HepG2 (cell line): Measurements from ENCODE around the gene PRPSAP2. TPM values are rescaled to one million over a fixed set of nuclear protein-coding genes. Genes with fewer than 3 reads are reported as not detected.

Experiments used
- CEBPB ChIP-seq: IDR thresholded peaks from 2 replicates; pipeline ENCODE4 v1.6.1; 2011; ENCODE audit warnings: low read depth, low read length, improper control_type of control experiment, borderline replicate concordance
- EHMT2 ChIP-seq: fragments of 200-600 bp; sonication (generic); IDR thresholded peaks from 2 replicates; pipeline ENCODE4 v1.7.0; 2017; ENCODE audit warnings: antibody characterized with exemption, low read depth, low read length, borderline replicate concordance
- FOXA3 ChIP-seq: IDR thresholded peaks from 2 replicates; pipeline ENCODE4 v1.6.1; 2016; ENCODE audit warnings: missing genetic modification reagents, missing compliant biosample characterization
- HOXA9 ChIP-seq: sonication (generic); formaldehyde crosslinking; IDR thresholded peaks from 2 replicates; pipeline ENCODE4 v1.8.1; 2022; ENCODE audit warnings: missing genetic modification reagents, mild to moderate bottlenecking, moderate library complexity, borderline replicate concordance
- KDM3A ChIP-seq: IDR thresholded peaks from 2 replicates; pipeline ENCODE4 v1.6.1; 2018; ENCODE audit warnings: low read depth, missing compliant biosample characterization
- MAFK ChIP-seq, 2 experiments: IDR thresholded peaks in 1 of 2; conservative IDR thresholded peaks in 1 of 2; 2 replicates each; pipeline ENCODE4 v1.6.1; 2011; ENCODE audit warnings: improper control_type of control experiment in 2 of 2, low read length in 2 of 2
- RXRA ChIP-seq: sonication (generic); formaldehyde crosslinking; IDR thresholded peaks from 2 replicates; pipeline ENCODE4 v1.5.1; 2020; ENCODE audit warnings: missing genetic modification reagents
- SUZ12 ChIP-seq: fragments of 150-350 bp; IDR thresholded peaks from 2 replicates; pipeline ENCODE4 v1.6.1; 2014; ENCODE audit warnings: low read depth, low read length
- SYNCRIP ChIP-seq: fragments of 200-400 bp; formaldehyde crosslinking; IDR thresholded peaks from 2 replicates; pipeline ENCODE4 v1.6.1; 2018; ENCODE audit warnings: mild to moderate bottlenecking, low read depth, low read length; ENCODE audit not compliant: insufficient read depth
- ZNF205 ChIP-seq: IDR thresholded peaks from 2 replicates; pipeline ENCODE4 v1.6.1; 2018; ENCODE audit warnings: missing biosample characterization, missing genetic modification reagents
- ZNF232 ChIP-seq: sonication (generic); formaldehyde crosslinking; IDR thresholded peaks from 2 replicates; pipeline ENCODE4 v1.4.0; 2020; ENCODE audit warnings: missing genetic modification reagents, borderline replicate concordance
- ZNF296 ChIP-seq: sonication (generic); formaldehyde crosslinking; conservative IDR thresholded peaks from 2 replicates; pipeline ENCODE4 v1.5.0; 2020; ENCODE audit warnings: mild to moderate bottlenecking, missing genetic modification reagents
- ZNF3 ChIP-seq: IDR thresholded peaks from 2 replicates; pipeline ENCODE4 v1.7.0; 2017; ENCODE audit warnings: inconsistent platforms
- ZNF329 ChIP-seq: sonication (generic); formaldehyde crosslinking; IDR thresholded peaks from 2 replicates; pipeline ENCODE4 v1.9.0; 2021; ENCODE audit warnings: low read depth, mild to moderate bottlenecking, missing genetic modification reagents
- ZNF407 ChIP-seq: sonication (generic); formaldehyde crosslinking; IDR thresholded peaks from one replicate; pipeline ENCODE4 v1.5.1; 2020; ENCODE audit warnings: mild to moderate bottlenecking, missing genetic modification reagents; ENCODE audit errors: not compliant biosample characterization
- ZNF747 ChIP-seq: sonication (generic); formaldehyde crosslinking; IDR thresholded peaks from 2 replicates; pipeline ENCODE4 v1.8.1; 2023; ENCODE audit warnings: missing genetic modification reagents, mild to moderate bottlenecking, borderline replicate concordance
- ZNF772 ChIP-seq: sonication (generic); formaldehyde crosslinking; IDR thresholded peaks from 2 replicates; pipeline ENCODE4 v1.5.0; 2020; ENCODE audit warnings: mild to moderate bottlenecking, missing genetic modification reagents
- ZNF777 ChIP-seq: sonication (generic); formaldehyde crosslinking; IDR thresholded peaks from 2 replicates; pipeline ENCODE4 v1.4.0; 2020; ENCODE audit warnings: missing genetic modification reagents
- polyA plus RNA-seq, 8 experiments: library from polyadenylated mRNA; depleted of rRNA in 3 of 8; stranded (reverse) in 7 of 8; unstranded in 1 of 8; fragments of >200 nt; fragmentation: Illumina TruSeq in 4 of 8; extraction: Trizol in 4 of 8; gene quantifications; 2 replicates each; pipeline versions ENCODE4 v1.2.1 to v1.2.3, GENCODE V29; 2011 to 2016; ENCODE audit warnings: low read depth in 4 of 8, missing spikeins in 1 of 8, mixed read lengths in 1 of 8; ENCODE audit not compliant: insufficient read depth in 1 of 8
- total RNA-seq, 5 experiments: library from RNA; depleted of rRNA; stranded (reverse); fragments of >200 nt; fragmentation: Illumina TruSeq; extraction: Trizol; gene quantifications; 2 replicates each; pipeline ENCODE4 v1.2.3, GENCODE V29; 2016; ENCODE audit warnings: low read depth in 1 of 5
- TF ChIP-seq, protein P1 (sequence below): sonication (generic); formaldehyde crosslinking; IDR thresholded peaks from 2 replicates; pipeline ENCODE4 v1.5.0; 2020; ENCODE audit warnings: mild to moderate bottlenecking, missing genetic modification reagents, moderate library complexity
- TF ChIP-seq, protein P2 (sequence below): sonication (generic); formaldehyde crosslinking; IDR thresholded peaks from 2 replicates; pipeline ENCODE4 v1.5.1; 2020; ENCODE audit warnings: mild to moderate bottlenecking, missing genetic modification reagents, borderline replicate concordance
- TF ChIP-seq, protein P3 (sequence below): sonication (generic); formaldehyde crosslinking; IDR thresholded peaks from 2 replicates; pipeline ENCODE4 v1.8.1; 2023; ENCODE audit warnings: missing genetic modification reagents, mild to moderate bottlenecking, borderline replicate concordance

PRPSAP2 gene
- total and polyA plus RNA-seq, 2 of the 13 experiments (the other 11 are each of a cell fraction or from before 2014, with no cell fraction given) = 34.0 to 58.9 TPM

- TF ChIP-seq, protein P1, sequence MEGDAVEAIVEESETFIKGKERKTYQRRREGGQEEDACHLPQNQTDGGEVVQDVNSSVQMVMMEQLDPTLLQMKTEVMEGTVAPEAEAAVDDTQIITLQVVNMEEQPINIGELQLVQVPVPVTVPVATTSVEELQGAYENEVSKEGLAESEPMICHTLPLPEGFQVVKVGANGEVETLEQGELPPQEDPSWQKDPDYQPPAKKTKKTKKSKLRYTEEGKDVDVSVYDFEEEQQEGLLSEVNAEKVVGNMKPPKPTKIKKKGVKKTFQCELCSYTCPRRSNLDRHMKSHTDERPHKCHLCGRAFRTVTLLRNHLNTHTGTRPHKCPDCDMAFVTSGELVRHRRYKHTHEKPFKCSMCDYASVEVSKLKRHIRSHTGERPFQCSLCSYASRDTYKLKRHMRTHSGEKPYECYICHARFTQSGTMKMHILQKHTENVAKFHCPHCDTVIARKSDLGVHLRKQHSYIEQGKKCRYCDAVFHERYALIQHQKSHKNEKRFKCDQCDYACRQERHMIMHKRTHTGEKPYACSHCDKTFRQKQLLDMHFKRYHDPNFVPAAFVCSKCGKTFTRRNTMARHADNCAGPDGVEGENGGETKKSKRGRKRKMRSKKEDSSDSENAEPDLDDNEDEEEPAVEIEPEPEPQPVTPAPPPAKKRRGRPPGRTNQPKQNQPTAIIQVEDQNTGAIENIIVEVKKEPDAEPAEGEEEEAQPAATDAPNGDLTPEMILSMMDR (CRISPR knock-in tag) = no peak
- TF ChIP-seq ZNF232 (CRISPR knock-in tag) (no peak), ZNF329 (CRISPR knock-in tag) (no peak), EHMT2 (no peak), ZNF777 (CRISPR knock-in tag) (no peak), ZNF205 (CRISPR knock-in tag) (no peak), MAFK (conservative IDR thresholded peaks at IDR 0.05 in 1 of 2, IDR thresholded peaks at IDR 0.05 in 1 of 2; ENCODE audit: low read length in 2 of 2) (no peak), HOXA9 (CRISPR knock-in tag) (no peak), SUZ12 (no peak), ZNF407 (CRISPR knock-in tag) (no peak), FOXA3 (CRISPR knock-in tag) (peak; percentile 96), CEBPB (peak; percentile 85), ZNF3 (CRISPR knock-in tag) (no peak), ZNF747 (CRISPR knock-in tag) (no peak), KDM3A (CRISPR knock-in tag) (no peak), RXRA (CRISPR knock-in tag) (no peak), ZNF772 (CRISPR knock-in tag) (no peak), ZNF296 (no peak), SYNCRIP (no peak)
- TF ChIP-seq, protein P2, sequence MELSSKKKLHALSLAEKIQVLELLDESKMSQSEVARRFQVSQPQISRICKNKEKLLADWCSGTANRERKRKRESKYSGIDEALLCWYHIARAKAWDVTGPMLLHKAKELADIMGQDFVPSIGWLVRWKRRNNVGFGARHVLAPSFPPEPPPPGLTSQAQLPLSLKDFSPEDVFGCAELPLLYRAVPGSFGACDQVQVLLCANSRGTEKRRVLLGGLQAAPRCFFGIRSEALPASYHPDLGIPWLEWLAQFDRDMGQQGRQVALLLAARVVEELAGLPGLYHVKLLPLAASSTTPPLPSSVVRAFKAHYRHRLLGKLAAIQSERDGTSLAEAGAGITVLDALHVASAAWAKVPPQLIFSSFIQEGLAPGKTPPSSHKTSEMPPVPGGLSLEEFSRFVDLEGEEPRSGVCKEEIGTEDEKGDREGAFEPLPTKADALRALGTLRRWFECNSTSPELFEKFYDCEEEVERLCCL (CRISPR knock-in tag) = no peak
- TF ChIP-seq, protein P3, sequence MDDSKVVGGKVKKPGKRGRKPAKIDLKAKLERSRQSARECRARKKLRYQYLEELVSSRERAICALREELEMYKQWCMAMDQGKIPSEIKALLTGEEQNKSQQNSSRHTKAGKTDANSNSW = no peak
Measured at GRCh38 chr17:18925187-18925586, 67.3 kb downstream of the PRPSAP2 start (continued).
